Fibroblast of skin of right quadriceps (primary cell): ENCODE measurements around the gene ZP2.
A peak's percentile ranks its signal among the peaks of the same experiment; 100 is the strongest.
"Not testable (repeated sequence)": the region's sequence is repeated elsewhere in the genome, so short reads cannot be mapped to it uniquely, and the experiment has no call there.

Experiments used
- DNase-seq: peaks from one replicate; pipeline ENCODE4 v3.0.0-alpha.2; 2013

The ZP2 gene

DNA sequence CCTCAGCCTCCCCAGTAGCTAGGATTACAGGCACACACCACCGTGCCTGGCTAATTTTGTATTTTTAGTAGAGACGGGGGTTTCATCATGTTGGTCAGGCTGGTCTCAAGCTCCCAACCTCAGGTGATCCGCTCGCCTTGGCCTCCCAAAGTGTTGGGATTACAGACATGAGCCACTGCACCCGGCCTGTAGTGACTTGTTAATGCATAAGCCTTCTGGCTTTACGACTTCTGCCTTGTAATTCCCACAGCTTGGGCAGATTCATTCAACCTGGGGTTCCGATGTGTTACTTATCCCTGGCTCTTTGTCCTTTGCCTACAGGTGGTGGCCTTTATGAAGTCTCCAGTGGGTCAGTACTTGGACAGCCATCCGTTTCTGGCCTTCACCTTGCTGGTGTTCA lies 41.3 kb downstream of the ZP2 start:
- DNase-seq = not testable (repeated sequence)

DNA sequence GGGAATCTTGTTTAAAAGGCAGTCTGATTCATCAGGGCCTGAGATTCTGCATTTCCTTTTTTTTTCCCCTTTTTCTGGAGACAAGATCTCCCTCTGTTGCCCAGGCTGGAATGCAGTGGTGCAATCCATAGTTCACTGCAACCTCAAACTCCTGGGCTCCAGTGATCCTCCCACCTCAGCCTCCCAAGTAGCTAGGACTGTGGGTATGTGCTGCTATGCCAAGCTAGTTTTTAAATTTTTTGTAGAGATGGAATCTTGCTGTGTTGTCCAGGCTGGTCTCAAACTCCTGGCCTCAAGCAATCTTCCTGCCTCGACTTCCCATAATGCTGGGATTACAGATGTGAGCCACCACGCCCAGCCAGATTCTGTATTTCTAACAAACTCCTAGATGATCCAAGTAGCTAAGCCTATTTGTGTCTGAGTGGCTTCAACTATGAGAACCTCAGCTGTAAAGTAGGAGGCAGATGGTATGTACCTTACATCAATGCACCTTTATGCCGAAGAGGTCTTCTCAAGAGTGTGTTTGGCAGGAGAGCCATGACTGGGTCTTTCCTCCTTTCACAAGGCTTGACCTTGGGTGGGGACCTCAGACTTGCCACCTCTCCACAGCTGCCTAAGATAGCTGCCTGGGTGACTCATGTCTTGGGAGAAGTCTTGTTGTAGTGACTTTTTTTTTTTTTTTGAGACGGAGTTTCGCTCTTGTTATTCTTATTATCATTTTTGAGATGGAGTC lies 42.0 kb downstream of the ZP2 start:
- no peak for DNase-seq

DNA sequence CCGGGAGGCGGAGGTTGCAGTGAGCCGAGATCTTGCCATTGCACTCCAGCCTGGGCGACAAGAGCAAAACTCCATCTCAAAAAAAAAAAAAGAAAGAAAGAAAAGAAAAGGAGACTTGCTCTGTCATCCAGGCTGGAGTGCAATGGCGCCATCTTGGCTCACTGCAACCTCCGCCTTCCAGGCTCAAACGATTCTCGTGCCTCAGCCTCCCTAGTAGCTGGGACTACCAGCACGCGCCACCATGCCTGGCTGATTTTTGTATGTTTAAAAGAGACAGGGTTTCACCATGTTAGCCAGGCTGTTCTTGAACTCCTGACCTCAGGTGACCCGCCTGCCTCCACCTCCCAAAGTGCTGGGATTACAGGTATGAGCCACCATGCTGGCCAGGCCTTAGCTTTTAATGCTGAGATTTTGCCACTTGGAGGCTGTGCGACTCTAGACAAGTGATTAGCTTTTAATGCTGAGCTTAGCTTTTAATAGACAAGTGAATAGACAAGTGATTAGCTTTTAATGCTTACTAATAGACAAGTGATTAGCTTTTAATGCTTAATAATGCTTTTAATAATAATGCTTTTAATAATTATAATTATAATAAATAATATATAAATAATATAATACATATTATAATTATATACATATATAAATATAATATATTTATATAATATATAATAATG lies 43.3 kb downstream of the ZP2 start:
- DNase-seq = no peak

DNA sequence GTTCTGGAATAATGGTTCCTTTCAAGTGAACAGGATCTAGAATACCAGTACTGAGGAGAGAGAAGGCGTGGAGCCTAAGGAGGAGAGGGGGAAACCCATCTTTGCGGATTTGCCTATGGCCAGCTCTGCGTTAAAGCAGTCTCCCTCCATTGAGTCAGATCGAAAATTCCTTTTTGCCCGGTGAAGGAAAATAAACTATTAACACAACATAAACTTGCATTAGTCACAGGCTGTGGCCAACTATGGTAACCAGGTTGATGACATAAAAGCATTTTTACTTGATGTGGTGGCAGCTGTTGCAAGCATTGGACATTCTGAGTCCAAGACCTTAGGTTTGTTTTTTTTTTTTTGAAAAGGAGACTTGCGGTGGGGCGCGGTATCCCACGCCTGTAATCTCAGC lies 44.0 kb downstream of the ZP2 start:
- peak; percentile 88 for DNase-seq

DNA sequence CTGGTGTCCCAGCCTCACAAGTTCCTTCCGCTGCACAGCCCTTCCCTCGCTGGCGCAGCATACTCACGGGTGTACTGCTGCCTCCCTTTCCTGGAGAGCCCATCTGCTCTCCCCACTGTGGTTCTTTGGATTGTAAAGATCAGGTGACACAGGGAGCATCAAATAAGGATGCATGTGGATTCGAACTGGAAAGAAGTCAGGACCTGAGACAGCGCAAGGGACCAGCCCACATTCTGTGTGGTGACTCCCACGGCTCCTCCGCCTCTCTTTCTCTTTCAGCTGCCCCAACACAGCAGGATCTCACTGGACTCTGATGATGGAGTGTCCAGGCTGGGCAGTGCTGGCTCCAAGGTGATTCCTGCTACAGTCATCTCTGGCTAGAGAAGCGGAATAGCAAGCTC lies 44.8 kb downstream of the ZP2 start:
- DNase-seq = no peak

DNA sequence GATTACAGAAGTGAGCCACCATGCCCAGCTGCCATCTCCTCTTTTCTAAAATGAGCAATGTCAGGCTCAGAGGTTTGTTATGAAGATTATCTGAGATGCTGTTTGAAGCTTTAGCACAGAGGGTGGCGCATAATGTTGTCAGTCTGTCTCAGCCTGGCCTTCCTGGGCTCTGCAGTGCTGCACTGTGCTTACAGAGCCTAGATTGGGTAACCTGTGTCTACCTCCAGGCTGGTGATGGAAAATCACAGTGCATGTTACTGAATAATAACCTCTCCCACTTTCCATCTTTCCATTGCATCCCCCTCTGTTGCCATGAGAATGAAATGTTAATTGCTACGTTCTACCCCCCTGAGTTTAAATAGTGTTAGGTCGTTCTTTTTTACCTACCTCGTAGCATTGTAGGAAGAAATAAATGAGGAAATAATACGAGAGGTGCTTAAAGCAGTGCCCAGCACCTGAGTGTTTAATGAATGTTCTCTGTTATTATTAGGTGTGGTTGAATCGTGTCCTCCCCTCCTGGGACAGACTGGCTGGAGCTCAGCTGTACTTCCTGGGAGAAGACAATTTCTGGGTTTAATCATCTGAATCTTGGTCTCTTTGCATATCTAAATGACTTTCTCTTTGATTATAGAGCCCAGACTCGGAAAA lies 46.7 kb downstream of the ZP2 start:
- DNase-seq = no peak

DNA sequence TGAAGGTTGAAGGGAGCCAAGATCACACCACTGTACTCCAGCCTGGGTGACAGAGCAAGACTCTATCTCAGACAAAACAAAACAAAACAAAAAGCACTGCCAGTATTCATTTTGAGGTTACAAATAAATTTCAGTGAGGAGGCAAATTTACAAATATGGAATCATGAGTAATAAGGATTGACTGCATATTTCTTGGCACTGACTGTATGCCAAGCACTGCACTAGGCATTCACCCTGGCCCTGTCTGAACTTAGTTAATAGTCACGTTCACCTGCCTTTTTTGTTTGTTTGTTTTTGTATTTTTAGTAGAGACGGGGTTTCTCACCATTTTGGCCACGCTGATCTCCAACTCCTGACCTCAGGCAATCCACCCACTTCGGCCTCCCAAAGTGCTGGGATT lies 47.8 kb downstream of the ZP2 start:
- no peak for DNase-seq

DNA sequence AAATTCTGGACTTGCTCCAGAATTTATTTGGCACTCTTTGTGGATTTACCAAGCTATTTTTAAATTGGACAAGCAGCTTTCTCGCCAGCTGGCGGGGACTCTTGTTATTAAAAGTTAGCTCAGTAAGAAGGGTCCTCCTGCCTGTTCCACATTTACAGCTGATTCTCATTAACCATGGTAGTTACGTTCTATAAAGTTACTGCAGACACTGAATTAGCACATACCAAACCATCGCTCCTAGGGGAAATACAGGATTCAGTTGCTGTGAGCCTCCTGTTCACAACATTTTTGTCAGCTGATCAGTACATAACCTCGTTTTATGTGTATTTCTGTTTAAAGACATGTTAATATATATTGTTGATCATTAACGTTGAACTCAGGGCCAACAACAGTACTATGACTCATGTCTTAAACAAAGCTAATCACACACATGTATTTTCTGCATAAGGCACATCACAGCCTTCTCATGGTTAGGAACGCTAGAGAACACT lies 48.7 kb downstream of the ZP2 start:
- DNase-seq = peak; percentile 76

DNA sequence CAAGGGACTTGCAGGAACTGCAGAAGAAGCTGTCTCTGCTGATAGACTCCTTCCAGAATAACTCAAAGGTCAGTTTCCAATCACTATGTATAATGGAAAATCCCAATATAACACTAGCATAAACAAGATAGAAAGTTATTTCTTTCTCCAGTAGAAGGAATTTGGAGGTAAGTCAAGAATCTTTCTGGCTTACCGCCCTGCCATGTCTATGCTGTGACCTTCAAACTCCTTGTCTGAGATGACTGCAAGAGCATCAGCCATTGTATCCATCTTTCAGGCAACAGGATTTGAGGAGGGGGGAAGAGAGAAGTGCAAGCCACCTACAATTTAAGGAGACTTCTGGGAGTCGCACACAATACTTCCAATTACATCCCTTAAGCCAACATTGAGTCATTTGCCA lies 50.2 kb downstream of the ZP2 start:
- no peak for DNase-seq

DNA sequence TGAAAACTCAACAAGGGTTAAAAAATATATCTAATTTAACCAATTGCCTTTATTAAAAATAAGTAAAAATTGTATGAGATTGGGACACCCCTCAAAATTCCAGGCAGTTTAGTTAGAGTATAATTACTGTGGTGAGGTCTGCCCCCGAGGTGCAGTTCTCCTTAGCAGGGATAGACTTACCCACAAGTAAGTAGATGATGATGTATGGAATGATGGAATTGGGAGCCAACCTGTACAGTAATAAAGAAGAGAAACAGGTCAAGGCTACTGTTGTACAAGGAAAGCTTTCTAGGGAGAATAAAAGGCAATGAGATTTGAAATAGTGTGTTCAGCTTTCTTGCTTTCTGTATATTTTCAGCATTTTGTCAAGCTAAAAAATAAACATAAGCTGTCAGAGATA lies 51.1 kb downstream of the ZP2 start:
- no peak for DNase-seq

DNA sequence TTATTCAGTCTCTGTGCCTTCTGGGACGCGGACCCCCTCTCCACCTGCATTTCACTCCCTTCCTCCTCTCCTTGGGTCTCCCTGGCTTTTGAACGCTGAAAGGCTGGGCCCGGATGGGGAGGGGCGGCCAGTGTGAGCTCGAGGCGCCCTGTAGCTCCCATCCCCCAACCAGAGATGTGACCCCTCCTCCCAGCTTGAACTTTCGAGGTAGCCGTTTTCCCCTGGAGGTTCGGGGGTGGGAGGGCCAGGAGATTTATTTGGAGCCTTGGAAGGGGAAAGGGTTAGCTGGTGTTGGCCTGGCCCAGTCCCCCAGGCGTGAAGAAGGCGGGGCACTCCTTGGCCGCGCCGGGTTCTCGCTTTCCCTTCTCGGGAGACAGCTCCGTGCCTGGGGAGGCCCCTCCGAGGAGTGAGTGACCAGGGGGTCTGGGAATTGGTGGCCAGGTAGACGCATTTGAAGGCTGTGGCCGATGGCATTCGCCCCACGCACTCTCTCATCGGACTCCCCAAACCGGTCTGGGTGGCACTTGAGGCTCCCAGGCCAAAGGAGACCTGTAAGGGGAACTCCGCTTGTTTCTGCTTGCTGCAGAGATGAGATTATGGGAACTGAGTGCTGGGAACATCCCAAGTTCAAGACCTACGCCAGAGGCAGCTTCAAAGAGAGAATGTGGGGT lies 52.0 kb downstream of the ZP2 start:
- no peak for DNase-seq

DNA sequence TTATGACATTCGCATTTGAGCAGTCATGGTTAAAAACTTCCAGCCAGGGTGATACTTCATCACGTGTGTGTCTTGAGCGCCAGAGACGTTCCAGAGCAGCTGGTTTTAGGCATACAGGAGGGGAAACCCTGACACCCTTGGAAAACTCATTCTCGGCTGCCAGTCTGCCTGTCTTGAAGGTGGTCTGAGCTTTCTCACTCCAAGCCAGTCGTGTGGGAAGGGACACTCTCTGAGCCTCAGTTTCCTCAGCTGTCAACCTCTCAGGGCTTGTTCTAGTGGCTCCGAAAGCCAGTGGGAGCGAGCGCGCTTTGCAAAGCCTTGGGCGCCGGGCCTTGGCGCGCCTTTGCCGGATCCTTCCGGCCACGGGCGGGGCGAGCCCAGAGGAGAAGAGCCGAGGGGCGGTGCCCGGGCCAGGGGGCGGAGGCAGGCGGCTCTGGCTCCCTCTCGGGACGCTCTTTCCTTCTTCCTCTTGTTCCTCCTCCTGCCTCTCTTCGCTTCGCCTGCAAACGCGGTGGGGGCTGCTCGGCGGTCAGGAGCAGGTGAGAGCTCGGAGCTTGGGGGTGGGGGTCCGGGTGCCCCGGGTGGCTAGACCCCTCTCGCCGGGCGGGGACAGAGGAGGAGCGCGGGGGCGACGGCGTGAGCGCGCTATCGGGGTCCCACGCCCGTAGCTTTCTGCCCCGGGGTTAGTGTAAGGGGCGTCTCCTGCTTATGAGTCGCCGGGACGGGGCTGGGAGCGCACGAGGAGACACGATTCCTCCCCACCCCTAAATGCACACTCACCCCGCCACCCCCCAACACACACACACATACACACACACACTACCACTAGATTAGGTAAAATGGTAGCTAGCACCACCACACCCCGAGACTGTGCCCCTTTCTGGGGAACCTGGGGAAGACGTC lies 52.9 kb downstream of the ZP2 start, which contains the start of gene LDAF1:
Gene LDAF1, plus strand, starts transcription at position 467 of the 903 bp plus-strand sequence. CDS start 2,509 bp downstream, outside the sequence.
- peak; percentile 75 for DNase-seq

DNA sequence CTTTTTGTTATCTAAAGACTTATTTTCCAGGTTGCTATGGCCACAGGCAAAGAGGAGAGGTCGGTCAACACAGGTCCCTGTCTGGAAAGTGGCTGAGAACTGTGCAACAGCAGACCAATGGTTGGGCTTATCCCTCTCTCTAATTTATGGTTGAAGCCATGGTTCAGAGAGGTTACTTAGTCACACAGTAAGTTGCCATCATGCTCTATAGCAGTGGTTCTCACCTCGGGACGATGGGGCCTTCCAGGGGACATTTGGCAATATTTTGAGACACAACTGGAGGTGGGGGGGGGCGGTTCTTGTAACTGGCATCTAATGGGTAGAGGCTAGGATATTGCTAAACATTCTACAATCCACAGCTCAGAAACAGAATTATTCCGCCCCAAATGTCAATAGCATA lies 53.7 kb downstream of the ZP2 start:
- no peak for DNase-seq

DNA sequence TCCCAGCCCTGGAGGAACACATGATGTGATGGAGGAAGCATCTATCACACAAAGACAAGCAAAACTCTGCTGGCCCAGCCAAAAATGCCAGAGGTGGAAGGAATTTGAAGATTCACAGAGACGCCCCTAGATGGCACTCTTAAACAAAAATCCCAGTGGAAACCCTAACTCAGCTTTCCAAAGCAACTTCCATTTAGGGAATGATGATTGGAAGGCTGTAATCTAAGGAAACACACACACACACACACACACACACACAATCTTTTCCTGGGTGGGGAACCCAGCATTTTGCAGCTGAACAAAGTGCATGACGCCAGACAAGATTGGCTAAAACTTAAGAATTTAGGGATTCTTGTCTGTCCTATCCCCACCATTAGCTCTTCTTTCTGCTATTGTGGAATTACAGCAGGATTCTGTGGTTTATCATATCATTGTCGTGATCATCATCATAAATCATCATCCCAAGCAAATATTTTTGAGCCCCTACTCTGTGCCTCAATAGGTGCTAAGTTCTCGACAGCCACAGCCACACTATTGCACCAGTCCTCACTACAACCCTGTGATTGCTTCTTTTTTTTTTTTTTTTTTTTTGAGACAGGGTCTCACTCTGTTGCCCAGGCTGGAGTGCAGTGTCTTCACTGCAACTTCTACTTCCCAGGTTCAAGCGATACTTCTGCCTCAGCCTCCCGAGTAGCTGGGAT lies 54.5 kb downstream of the ZP2 start:
- DNase-seq = peak; percentile 85

DNA sequence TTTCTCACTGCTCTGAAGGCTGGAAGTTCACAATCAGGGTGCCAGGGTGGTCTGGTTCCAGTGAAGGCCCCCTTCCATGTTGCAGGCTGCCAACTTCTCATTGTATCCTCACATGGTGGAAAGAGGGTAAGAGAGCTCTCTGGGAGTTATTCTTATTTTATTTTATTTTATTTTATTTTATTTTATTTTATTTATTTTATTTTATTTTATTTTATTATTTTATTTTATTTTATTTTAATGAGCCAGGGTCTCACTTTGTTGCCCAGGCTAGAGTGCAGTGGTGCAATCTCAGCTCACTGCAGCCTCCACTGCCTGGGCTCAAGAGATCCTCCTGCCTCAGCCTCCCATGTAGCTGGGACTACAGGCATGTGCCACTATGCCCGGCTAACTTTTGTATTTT lies 55.4 kb downstream of the ZP2 start:
- DNase-seq = not testable (repeated sequence)

DNA sequence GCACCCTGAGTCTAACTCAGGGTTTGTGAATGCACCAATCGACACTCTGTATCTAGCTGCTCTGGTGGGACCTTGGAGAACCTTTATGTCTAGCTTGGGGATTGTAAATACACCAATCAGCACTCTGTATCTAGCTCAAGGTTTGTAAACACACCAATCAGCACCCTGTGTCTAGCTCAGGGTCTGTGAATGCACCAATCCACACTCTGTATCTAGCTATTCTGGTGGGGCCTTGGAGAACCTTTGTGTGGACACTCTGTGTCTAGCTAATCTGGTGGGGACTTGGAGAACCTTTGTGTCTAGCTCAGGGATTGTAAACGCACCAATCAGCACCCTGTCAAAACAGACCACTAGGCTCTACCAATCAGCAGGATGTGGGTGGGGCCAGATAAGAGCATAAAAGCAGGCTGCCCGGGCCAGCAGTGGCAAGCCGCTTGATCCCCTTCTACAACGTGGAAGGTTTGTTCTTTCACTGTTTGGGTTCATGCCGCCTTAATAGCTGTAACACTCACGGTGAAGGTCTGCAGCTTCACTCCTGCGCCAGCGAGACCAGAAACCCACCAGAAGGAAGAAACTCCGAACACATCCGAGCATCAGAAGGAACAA lies 58.1 kb downstream of the ZP2 start:
- DNase-seq = not testable (repeated sequence)

DNA sequence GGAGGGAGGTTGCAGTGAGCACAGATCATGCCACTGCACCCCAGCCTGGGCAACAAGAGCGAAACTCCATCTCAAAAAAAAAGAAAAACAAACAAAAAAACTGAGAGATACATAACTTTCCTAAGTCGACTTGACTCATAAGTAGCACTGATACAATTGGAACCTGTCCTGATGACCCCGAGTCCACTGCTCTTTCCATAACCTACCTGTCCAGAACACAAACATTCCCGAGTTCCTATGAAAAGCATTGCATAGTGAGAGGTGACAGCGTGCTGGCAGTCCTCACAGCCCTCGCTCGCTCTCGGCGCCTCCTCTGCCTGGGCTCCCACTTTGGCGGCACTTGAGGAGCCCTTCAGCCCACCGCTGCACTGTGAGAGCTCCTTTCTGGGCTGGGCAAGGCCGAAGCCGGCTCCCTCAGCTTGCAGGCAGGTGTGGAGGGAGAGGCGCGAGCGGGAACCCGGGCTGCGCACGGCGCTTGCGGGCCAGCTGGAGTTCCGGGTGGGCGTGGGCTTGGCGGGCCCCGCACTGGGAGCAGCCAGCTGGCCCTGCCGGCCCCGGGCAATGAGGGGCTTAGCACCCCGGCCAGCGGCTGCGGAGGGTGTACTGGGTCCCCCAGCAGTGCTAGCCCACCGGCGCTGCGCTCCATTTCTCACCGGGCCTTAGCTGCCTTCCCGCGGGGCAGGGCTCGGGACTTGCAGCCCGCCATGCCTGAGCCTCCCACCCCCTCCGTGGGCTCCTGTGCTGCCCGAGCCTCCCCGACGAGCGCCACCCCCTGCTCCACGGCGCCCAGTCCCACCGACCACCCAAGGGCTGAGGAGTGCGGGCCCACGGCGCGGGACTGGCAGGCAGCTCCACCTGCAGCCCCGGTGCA lies 59.0 kb downstream of the ZP2 start:
- not testable (repeated sequence) for DNase-seq

DNA sequence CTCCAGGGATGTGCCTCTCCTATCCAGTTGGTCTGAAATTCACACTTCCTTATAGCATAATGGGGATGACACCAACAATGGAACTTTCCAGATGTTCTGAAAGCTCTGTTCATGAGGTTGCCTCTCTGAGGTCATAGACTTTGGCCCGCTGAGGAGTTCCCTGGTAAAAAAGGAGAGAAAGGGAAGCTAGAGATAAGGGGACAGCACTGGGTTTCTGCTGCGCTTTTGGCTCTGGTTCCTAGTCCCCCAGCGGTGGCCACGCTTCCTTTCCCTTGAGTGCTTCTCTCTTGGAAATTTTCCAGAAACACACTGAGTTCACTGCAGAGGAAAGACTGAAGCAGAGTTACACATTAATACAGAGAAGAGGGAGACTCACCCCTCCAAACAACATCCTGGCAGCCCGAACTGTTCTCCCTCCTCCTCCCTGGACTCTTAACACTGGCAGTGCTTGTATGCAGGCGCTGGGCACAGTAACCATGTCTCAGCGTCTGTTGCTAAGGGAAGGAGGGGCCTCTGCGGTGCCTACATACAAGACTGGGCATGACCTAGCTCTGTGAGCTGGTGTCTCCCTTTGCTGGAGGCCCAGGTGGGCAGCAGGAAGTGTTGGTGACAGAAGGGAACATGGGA lies 60.9 kb downstream of the ZP2 start, which contains the start of gene DNAH3:
Gene DNAH3, minus strand, starts transcription at position 472 of the 627 bp plus-strand sequence. CDS start 527 bp downstream, outside the sequence.
- no peak for DNase-seq
